Dedifferentiated amniotic fluid mesenchymal stem cell (primary cell): ENCODE measurements around the gene GLOD4.
"Not testable (repeated sequence)": the region's sequence is repeated elsewhere in the genome, so short reads cannot be mapped to it uniquely, and the experiment has no call there.

Experiments used
- DNase-seq: peaks from one replicate; pipeline ENCODE4 v3.0.0-alpha.2; 2016; ENCODE audit errors: extremely low spot score

The GLOD4 gene

GRCh38 chr17:802481-802880 lies 20.4 kb upstream of the GLOD4 start:
- no peak for DNase-seq

GRCh38 chr17:801660-802059 lies 19.6 kb upstream of the GLOD4 start:
- DNase-seq = no peak

- no peak for DNase-seq
Observed at GRCh38 chr17:800446-801242, 18.6 kb upstream of the GLOD4 start.

GRCh38 chr17:799261-799660 lies 17.2 kb upstream of the GLOD4 start:
- no peak for DNase-seq

- DNase-seq = no peak
Observed at GRCh38 chr17:798246-798645, 16.2 kb upstream of the GLOD4 start.

- DNase-seq = no peak
Observed at GRCh38 chr17:797236-797840, 15.3 kb upstream of the GLOD4 start.

GRCh38 chr17:796609-797008 lies 14.5 kb upstream of the GLOD4 start:
- DNase-seq = no peak

GRCh38 chr17:795721-796120 lies 13.6 kb upstream of the GLOD4 start:
- no peak for DNase-seq

- DNase-seq = no peak
Observed at GRCh38 chr17:795276-795675, 13.2 kb upstream of the GLOD4 start.

GRCh38 chr17:794876-795275 lies 12.8 kb upstream of the GLOD4 start:
- DNase-seq = peak; percentile 54

GRCh38 chr17:792277-792676 lies 10.2 kb upstream of the GLOD4 start:
- DNase-seq = no peak

GRCh38 chr17:791829-792228 lies 9.7 kb upstream of the GLOD4 start:
- DNase-seq = no peak

GRCh38 chr17:790874-791247 lies 8.8 kb upstream of the GLOD4 start:
- not testable (repeated sequence) for DNase-seq

- not testable (repeated sequence) for DNase-seq
Observed at GRCh38 chr17:789931-790873, 8.1 kb upstream of the GLOD4 start.

GRCh38 chr17:789160-789840 lies 7.2 kb upstream of the GLOD4 start:
- no peak for DNase-seq

GRCh38 chr17:788551-788950 lies 6.5 kb upstream of the GLOD4 start:
- no peak for DNase-seq

GRCh38 chr17:787641-788221 lies 5.7 kb upstream of the GLOD4 start:
- no peak for DNase-seq

GRCh38 chr17:785901-786300 lies 3.8 kb upstream of the GLOD4 start:
- not testable (repeated sequence) for DNase-seq

- DNase-seq = no peak
Observed at GRCh38 chr17:784143-784542, 2.1 kb upstream of the GLOD4 start.

- DNase-seq = no peak
Observed at GRCh38 chr17:778096-778495, 4.0 kb downstream of the GLOD4 start.

- no peak for DNase-seq
Observed at GRCh38 chr17:774313-774584, 7.8 kb downstream of the GLOD4 start.
